Measurements from ENCODE around the gene PLXDC1. TPM values are rescaled to one million over a fixed set of nuclear protein-coding genes. Genes with fewer than 3 reads are reported as not detected.

Gene PLXDC1
- total RNA-seq, 4 donors from 2014 or later, result 1.6 to 26.2 (median 4.3) TPM

GRCh38 chr17:39164675-39165143 is 13.3 kb upstream of the PLXDC1 start:
- Histone ChIP-seq H3K36me3 (no peaks in the 10 kb centered on the region), H3K27me3 (peaks cover 8% of the 10 kb centered on the region), H3K4me3 (peak overlapping the region; percentile 17 to 53 (median 33)), H3K9me3 (peaks cover 0 to 3% of the 10 kb centered on the region in 2 donors), H3K4me1 (peaks cover 3 to 37% (median 15%) of the 10 kb centered on the region in 4 donors), H3K27ac (peak overlapping the region in 3 of 4 donors; percentile 4 to 47 (median 6))
- TF ChIP-seq, protein P1, sequence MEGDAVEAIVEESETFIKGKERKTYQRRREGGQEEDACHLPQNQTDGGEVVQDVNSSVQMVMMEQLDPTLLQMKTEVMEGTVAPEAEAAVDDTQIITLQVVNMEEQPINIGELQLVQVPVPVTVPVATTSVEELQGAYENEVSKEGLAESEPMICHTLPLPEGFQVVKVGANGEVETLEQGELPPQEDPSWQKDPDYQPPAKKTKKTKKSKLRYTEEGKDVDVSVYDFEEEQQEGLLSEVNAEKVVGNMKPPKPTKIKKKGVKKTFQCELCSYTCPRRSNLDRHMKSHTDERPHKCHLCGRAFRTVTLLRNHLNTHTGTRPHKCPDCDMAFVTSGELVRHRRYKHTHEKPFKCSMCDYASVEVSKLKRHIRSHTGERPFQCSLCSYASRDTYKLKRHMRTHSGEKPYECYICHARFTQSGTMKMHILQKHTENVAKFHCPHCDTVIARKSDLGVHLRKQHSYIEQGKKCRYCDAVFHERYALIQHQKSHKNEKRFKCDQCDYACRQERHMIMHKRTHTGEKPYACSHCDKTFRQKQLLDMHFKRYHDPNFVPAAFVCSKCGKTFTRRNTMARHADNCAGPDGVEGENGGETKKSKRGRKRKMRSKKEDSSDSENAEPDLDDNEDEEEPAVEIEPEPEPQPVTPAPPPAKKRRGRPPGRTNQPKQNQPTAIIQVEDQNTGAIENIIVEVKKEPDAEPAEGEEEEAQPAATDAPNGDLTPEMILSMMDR (IDR thresholded peaks at IDR 0.05), result peak; percentile 75 to 87 (median 80)
- no peak for TF ChIP-seq POLR2A (IDR thresholded peaks at IDR 0.05)
- TF ChIP-seq EP300 (IDR thresholded peaks at IDR 0.05; ENCODE audit: low read depth), result no peak
- TF ChIP-seq POLR2AphosphoS5 (IDR thresholded peaks at IDR 0.05), result peak in 1 of 3 donors; percentile 29
- in situ Hi-C loops (cut with MboI; ENCODE audit: low pct_ligation_motif_present in 1 of 4, low pct_unique_long_range_greater_than_20kb in 1 of 4, low sequenced_read_pairs in 3 of 4), result loop anchor here in 2 of 4 donors (25.0 kb wide), 2 partner anchors 177 to 302 kb away; partner anchors contain the start of genes LASP1 (in 1 of the 2) and RPL23 (in 1 of the 2)
- peak; percentile 88 for DNase-seq
- intact Hi-C loops (cut with DNase I; ENCODE audit: low total_unique reads), result no loop called here
- 5 to 8% methylated on average over 4 to 14 of the region's 15 CpGs for WGBS, 2 donors (ENCODE audit: low coverage in 1 of 2)

DNA sequence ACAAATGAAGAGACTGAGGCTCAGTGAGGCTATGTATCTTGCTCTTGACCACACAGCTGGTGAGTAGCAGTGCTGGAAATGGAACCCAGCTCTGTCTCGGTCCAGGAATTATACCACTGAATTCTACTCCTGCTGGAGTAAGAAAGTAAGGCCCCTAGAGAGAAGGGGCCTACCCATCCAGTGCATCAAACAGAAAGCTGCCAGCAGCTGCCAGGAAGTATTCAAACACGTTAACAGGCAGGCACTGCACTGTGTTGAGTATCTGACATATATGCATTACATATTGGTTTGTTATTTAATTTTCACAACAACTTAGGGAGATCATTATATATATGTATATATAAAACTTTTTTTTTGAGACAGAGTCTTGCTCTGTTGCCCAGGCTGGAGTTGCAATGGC is 10.5 kb upstream of the PLXDC1 start:
- no peak for TF ChIP-seq POLR2A (IDR thresholded peaks at IDR 0.05)
- TF ChIP-seq POLR2AphosphoS5 (IDR thresholded peaks at IDR 0.05), result no peak
- TF ChIP-seq, protein P1 (IDR thresholded peaks at IDR 0.05), result no peak
- no peak for TF ChIP-seq EP300 (IDR thresholded peaks at IDR 0.05; ENCODE audit: low read depth)
- Histone ChIP-seq H3K4me3 (no peak overlapping the region), H3K36me3 (no peaks in the 10 kb centered on the region), H3K27ac (no peak overlapping the region), H3K9me3 (no peaks in the 10 kb centered on the region), H3K27me3 (peaks cover 8% of the 10 kb centered on the region), H3K4me1 (peaks cover 3 to 28% (median 15%) of the 10 kb centered on the region in 4 donors)
- intact Hi-C loops (cut with DNase I; ENCODE audit: low total_unique reads), result no loop called here
- 64% methylated on average over 2 of the region's 2 CpGs; no CpG with 5 or more reads in 1 of the 2 donors for WGBS, 2 donors (ENCODE audit: low coverage in 1 of 2)
- DNase-seq, result no peak
- in situ Hi-C loops (cut with MboI; ENCODE audit: low pct_ligation_motif_present in 1 of 4, low pct_unique_long_range_greater_than_20kb in 1 of 4, low sequenced_read_pairs in 3 of 4), result loop anchor here in 2 of 4 donors (25.0 kb wide), 2 partner anchors 175 to 300 kb away; partner anchors contain the start of genes LASP1 (in 1 of the 2) and RPL23 (in 1 of the 2)

- Histone ChIP-seq H3K9me3 (no peaks in the 10 kb centered on the region), H3K27ac (no peak overlapping the region), H3K4me1 (no peaks in the 10 kb centered on the region), H3K36me3 (no peaks in the 10 kb centered on the region), H3K4me3 (no peak overlapping the region), H3K27me3 (no peaks in the 10 kb centered on the region)
- intact Hi-C loops (cut with DNase I; ENCODE audit: low total_unique reads), result no loop called here
- 91 to 95% methylated on average over 2 of the region's 2 CpGs for WGBS, 2 donors (ENCODE audit: low coverage in 1 of 2)
- TF ChIP-seq EP300 (IDR thresholded peaks at IDR 0.05; ENCODE audit: low read depth), result no peak
- in situ Hi-C loops (cut with MboI; ENCODE audit: low pct_ligation_motif_present in 1 of 4, low pct_unique_long_range_greater_than_20kb in 1 of 4, low sequenced_read_pairs in 3 of 4), result loop anchor here in 3 of 4 donors (5.0 to 25.0 kb wide), 4 partner anchors 171 to 296 kb away; partner anchors contain the start of genes LASP1 (in 1 of the 3) and RPL23 (in 1 of the 3)
- no peak for DNase-seq
These were observed 7.2 kb upstream of the PLXDC1 start for GRCh38 chr17:39158623-39159022.

DNA sequence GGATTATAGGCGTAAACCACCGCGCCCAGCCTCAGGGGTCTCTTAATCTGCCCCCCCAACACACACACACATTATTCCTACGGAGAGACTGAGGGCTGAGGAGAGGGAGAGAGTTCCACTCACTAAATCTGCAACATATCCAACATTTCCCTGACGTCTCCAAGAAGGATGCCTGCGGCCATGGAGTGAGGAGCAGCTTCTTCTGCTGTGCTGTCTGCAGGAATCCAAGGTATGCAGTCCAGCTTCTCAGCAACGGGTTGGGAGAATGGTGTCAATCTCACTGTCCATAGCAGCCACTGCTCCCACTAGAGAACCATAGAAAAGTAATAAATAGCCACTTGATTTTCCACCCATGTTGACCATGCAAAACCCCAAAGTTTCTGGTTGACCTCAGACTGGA is 5.1 kb upstream of the PLXDC1 start:
- Histone ChIP-seq H3K27me3 (peaks cover 5% of the 10 kb centered on the region), H3K36me3 (no peaks in the 10 kb centered on the region), H3K27ac (no peak overlapping the region), H3K9me3 (no peaks in the 10 kb centered on the region), H3K4me3 (no peak overlapping the region), H3K4me1 (peaks cover 8 to 20% (median 16%) of the 10 kb centered on the region in 4 donors)
- in situ Hi-C loops (cut with MboI; ENCODE audit: low pct_ligation_motif_present in 1 of 4, low pct_unique_long_range_greater_than_20kb in 1 of 4, low sequenced_read_pairs in 3 of 4), result loop anchor here in 3 of 4 donors (5.0 to 25.0 kb wide), 4 partner anchors 169 to 294 kb away; partner anchors contain the start of genes LASP1 (in 1 of the 3) and RPL23 (in 1 of the 3)
- DNase-seq, result no peak
- intact Hi-C loops (cut with DNase I; ENCODE audit: low total_unique reads), result no loop called here
- 40 to 70% methylated on average over 2 to 7 of the region's 7 CpGs for WGBS, 2 donors (ENCODE audit: low coverage in 1 of 2)
- TF ChIP-seq, protein P1 (IDR thresholded peaks at IDR 0.05), result no peak
- no peak for TF ChIP-seq POLR2AphosphoS5 (IDR thresholded peaks at IDR 0.05)
- TF ChIP-seq EP300 (IDR thresholded peaks at IDR 0.05; ENCODE audit: low read depth), result no peak
- no peak for TF ChIP-seq POLR2A (IDR thresholded peaks at IDR 0.05)
